PC-3 (cell line): ENCODE measurements around the gene UGT2A1. TPM values are rescaled to one million over a fixed set of nuclear protein-coding genes. Genes with fewer than 3 reads are reported as not detected.

ENCODE experiments used
- ATAC-seq: fragments of 200-7000 bp; cut with Tn5 transposase; 2 replicates; pipeline ENCODE4 v1.9.1; 2020; ENCODE audit warnings: mild to moderate bottlenecking, moderate library complexity
- BruUV-seq: library from RNA; stranded (reverse); fragments of 400-500 nt; replicated peaks from 2 replicates; lab custom pipeline; 2021; lab: Mats Ljungman, UMichigan
- CTCF ChIA-PET: fragments of 300-600 bp; sonication (Branson Sonifier 250); formaldehyde crosslinking; loops from one replicate; lab custom pipeline; 2022; ENCODE audit warnings: antibody characterized with exemption; lab: Charles Lee
- POLR2A ChIA-PET: fragments of 300-600 bp; sonication (Branson Sonifier 250); formaldehyde crosslinking; loops from one replicate; lab custom pipeline; 2022; ENCODE audit warnings: antibody characterized with exemption; ENCODE audit not compliant: unreplicated experiment; lab: Charles Lee
- DNase-seq: peaks from one replicate; pipeline ENCODE4 v3.0.0-alpha.2; 2015
- H2AFZ ChIP-seq: fragments of 300-600 bp; sonication (generic); 2 replicates; pipeline ENCODE4 v1.6.0; 2016; ENCODE audit warnings: antibody characterized with exemption, low read length
- H3F3A ChIP-seq: fragments of 300-600 bp; sonication (generic); one replicate; pipeline ENCODE4 v1.6.0; 2017; ENCODE audit warnings: antibody characterized with exemption, low read length, control low read depth, mild to moderate bottlenecking; ENCODE audit not compliant: unreplicated experiment
- H3K27ac ChIP-seq: fragments of 300-600 bp; sonication (generic); 2 replicates; pipeline ENCODE4 v1.5.1; 2016; ENCODE audit warnings: mild to moderate bottlenecking, low read length
- H3K27me3 ChIP-seq: fragments of 300-600 bp; sonication (generic); 2 replicates; pipeline ENCODE4 v1.6.1; 2016; ENCODE audit warnings: low read length, mixed read lengths
- H3K36me3 ChIP-seq: fragments of 300-600 bp; sonication (generic); 2 replicates; pipeline ENCODE4 v1.6.1; 2016; ENCODE audit warnings: low read depth, mixed run types, low read length, mixed read lengths
- H3K4me1 ChIP-seq: fragments of 300-600 bp; sonication (generic); 2 replicates; pipeline ENCODE4 v1.5.1; 2016; ENCODE audit warnings: low read length; ENCODE audit not compliant: insufficient read depth
- H3K4me2 ChIP-seq: fragments of 300-600 bp; sonication (generic); 2 replicates; pipeline ENCODE4 v1.6.0; 2016; ENCODE audit warnings: low read length
- H3K4me3 ChIP-seq: fragments of 300-600 bp; sonication (generic); 2 replicates; pipeline ENCODE4 v1.5.1; 2016; ENCODE audit warnings: mild to moderate bottlenecking, low read length, mixed read lengths
- H3K79me2 ChIP-seq: fragments of 300-600 bp; sonication (generic); 2 replicates; pipeline ENCODE4 v1.6.1; 2017; ENCODE audit warnings: low read length, mixed read lengths
- H3K9ac ChIP-seq: fragments of 300-600 bp; sonication (generic); 2 replicates; pipeline ENCODE4 v1.6.0; 2016; ENCODE audit warnings: mild to moderate bottlenecking, low read length
- H3K9me2 ChIP-seq: fragments of 300-600 bp; sonication (generic); replicated peaks from 2 replicates; pipeline ENCODE4 v1.6.1; 2016; ENCODE audit warnings: mixed run types, low read length, mixed read lengths
- H3K9me3 ChIP-seq: fragments of 300-600 bp; sonication (generic); 2 replicates; pipeline ENCODE4 v1.6.1; 2016; ENCODE audit warnings: low read length, mixed read lengths
- H4K20me1 ChIP-seq: fragments of 300-600 bp; sonication (generic); 2 replicates; pipeline ENCODE4 v1.6.1; 2016; ENCODE audit warnings: low read length, mixed read lengths
- EZH2 ChIP-seq: fragments of 300-600 bp; sonication (generic); IDR thresholded peaks from one replicate; pipeline ENCODE4 v1.6.1; 2017; ENCODE audit warnings: antibody characterized with exemption, mild to moderate bottlenecking, low read length; ENCODE audit not compliant: unreplicated experiment
- EZH2phosphoT487 ChIP-seq: fragments of 300-600 bp; sonication (generic); IDR thresholded peaks from 2 replicates; pipeline ENCODE4 v1.6.1; 2018; ENCODE audit warnings: mild to moderate bottlenecking, antibody characterized with exemption, low read length, borderline replicate concordance
- intact Hi-C: fragments of 100-400 bp; cut with micrococcal nuclease; formaldehyde crosslinking; loops from 2 replicates; pipeline ENCODE4 v1.9.0; 2023
- total RNA-seq: library from RNA; depleted of rRNA; stranded (reverse); fragments of >200 nt; gene quantifications from 2 replicates; pipeline ENCODE4 v1.2.3, GENCODE V29; 2014; rRNA removed
- TF ChIP-seq, protein P1 (sequence below): fragments of 300-600 bp; sonication (generic); conservative IDR thresholded peaks from 2 replicates; pipeline ENCODE4 v1.5.1; 2017; ENCODE audit warnings: antibody characterized with exemption, low read depth, mild to moderate bottlenecking, low read length

UGT2A1 gene
- total RNA-seq, 1 experiment from 2014 or later = not detected

DNA sequence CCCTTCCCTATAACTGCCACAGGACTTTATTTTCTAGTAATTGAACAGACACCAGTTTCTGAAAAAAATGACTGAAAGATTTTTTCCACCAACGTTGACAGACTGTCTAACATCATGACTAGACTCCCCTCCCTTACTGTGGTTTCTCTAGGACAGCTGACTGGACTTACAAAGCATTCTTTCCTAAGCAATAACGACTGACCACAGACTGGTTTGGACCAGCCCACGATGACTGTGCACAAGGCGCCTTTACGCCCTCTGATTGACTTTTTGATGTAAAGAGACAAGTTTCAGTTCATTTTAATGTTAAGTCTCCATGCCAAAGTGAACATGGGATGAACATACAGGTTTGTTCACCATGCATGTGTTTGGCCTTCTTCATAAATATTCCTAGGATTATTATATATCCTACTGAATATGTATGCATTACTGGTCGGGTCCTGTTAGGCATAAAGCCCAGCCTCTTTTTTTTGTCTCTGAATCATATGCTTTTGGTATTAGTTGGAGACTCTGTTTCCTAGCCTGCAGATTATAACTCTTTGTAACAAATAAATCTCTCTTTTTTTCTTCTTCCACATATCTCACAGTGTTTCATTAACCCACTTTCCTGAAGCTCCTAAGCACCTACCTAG is 106.8 kb downstream of the UGT2A1 start:
- ATAC-seq = no peak
- no peaks in the 10 kb centered on the region for H3K27me3 ChIP-seq

More for the DNA sequence above, 106.8 kb downstream of the UGT2A1 start:
- H3K4me2 ChIP-seq = no peak overlapping the region
- H3K9me3 ChIP-seq = no peaks in the 10 kb centered on the region
- no peak overlapping the region for H3K9ac ChIP-seq
- no peak overlapping the region for H3K27ac ChIP-seq
- TF ChIP-seq EZH2 (no peak), EZH2phosphoT487 (no peak)
- TF ChIP-seq, protein P1, sequence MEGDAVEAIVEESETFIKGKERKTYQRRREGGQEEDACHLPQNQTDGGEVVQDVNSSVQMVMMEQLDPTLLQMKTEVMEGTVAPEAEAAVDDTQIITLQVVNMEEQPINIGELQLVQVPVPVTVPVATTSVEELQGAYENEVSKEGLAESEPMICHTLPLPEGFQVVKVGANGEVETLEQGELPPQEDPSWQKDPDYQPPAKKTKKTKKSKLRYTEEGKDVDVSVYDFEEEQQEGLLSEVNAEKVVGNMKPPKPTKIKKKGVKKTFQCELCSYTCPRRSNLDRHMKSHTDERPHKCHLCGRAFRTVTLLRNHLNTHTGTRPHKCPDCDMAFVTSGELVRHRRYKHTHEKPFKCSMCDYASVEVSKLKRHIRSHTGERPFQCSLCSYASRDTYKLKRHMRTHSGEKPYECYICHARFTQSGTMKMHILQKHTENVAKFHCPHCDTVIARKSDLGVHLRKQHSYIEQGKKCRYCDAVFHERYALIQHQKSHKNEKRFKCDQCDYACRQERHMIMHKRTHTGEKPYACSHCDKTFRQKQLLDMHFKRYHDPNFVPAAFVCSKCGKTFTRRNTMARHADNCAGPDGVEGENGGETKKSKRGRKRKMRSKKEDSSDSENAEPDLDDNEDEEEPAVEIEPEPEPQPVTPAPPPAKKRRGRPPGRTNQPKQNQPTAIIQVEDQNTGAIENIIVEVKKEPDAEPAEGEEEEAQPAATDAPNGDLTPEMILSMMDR = no peak
- no peaks in the 10 kb centered on the region for H3K36me3 ChIP-seq
- H3K4me1 ChIP-seq = no peaks in the 10 kb centered on the region
- ChIA-PET POLR2A (no interaction called here), CTCF (no interaction called here)
- H3K79me2 ChIP-seq = no peaks in the 10 kb centered on the region
- intact Hi-C loops = no loop called here
- H3K4me3 ChIP-seq = no peak overlapping the region
- H4K20me1 ChIP-seq = no peaks in the 10 kb centered on the region
- no peak overlapping the region for H2AFZ ChIP-seq
- H3F3A ChIP-seq = no peaks in the 10 kb centered on the region
- peak; percentile 9 for DNase-seq
- no TSS peak for BruUV-seq
- no peaks in the 10 kb centered on the region for H3K9me2 ChIP-seq

Other genes with a start within 250 kb of the UGT2A1 start
- gene UGT2B4, start 157.3 kb downstream of the UGT2A1 start, total RNA-seq = not detected in 2 replicates
- not detected in 2 replicates for gene UGT2A2, start 13.6 kb downstream of the UGT2A1 start, total RNA-seq
- 0.04 and 0.17 TPM in 2 replicates for gene SULT1B1, start 107.4 kb upstream of the UGT2A1 start, total RNA-seq
- not detected in 2 replicates for gene SULT1E1, start 206.9 kb upstream of the UGT2A1 start, total RNA-seq